Endothelial cell (in vitro differentiated cells): ENCODE measurements around the gene ASB7. TPM values are rescaled to one million over a fixed set of nuclear protein-coding genes. Genes with fewer than 3 reads are reported as not detected.

Source experiments
- DNase-seq: peaks from one replicate; pipeline ENCODE4 v3.0.0; 2021; ENCODE audit warnings: low spot score
- H3K27ac Mint-ChIP-seq: one replicate; pipeline ENCODE4 v1.8.0; 2021; ENCODE audit warnings: mixed read lengths, inconsistent platforms; ENCODE audit not compliant: unreplicated experiment
- H3K27me3 Mint-ChIP-seq: one replicate; pipeline ENCODE4 v1.8.0; 2021; ENCODE audit warnings: mild to moderate bottlenecking, moderate library complexity, mixed read lengths, inconsistent platforms; ENCODE audit not compliant: unreplicated experiment
- H3K36me3 Mint-ChIP-seq: one replicate; pipeline ENCODE4 v1.8.0; 2021; ENCODE audit warnings: mild to moderate bottlenecking, low read depth, mixed read lengths, inconsistent platforms; ENCODE audit not compliant: unreplicated experiment
- H3K4me1 Mint-ChIP-seq: one replicate; pipeline ENCODE4 v1.8.0; 2021; ENCODE audit warnings: mild to moderate bottlenecking, mixed read lengths, inconsistent platforms; ENCODE audit not compliant: unreplicated experiment
- H3K4me3 Mint-ChIP-seq: one replicate; pipeline ENCODE4 v1.8.0; 2021; ENCODE audit warnings: mild to moderate bottlenecking, mixed read lengths, inconsistent platforms; ENCODE audit not compliant: unreplicated experiment
- H3K9me3 Mint-ChIP-seq: one replicate; pipeline ENCODE4 v1.8.0; 2021; ENCODE audit warnings: mixed read lengths, inconsistent platforms; ENCODE audit not compliant: unreplicated experiment
- total RNA-seq: library from RNA; stranded (reverse); fragmentation: NEBNext Ultra II Directional; extraction: Animal tissue kit (Norgen Biotek cat#: 25700); gene quantifications from one replicate; pipeline ENCODE4 v1.2.1, GENCODE V29; 2021; ENCODE audit not compliant: unreplicated experiment
- TF ChIP-seq, protein P1 (sequence below): fragments of 200-600 bp; sonication (generic); IDR thresholded peaks from one replicate; pipeline ENCODE4 v1.5.0; 2021; ENCODE audit warnings: antibody characterized with exemption; ENCODE audit not compliant: unreplicated experiment

Gene ASB7
- total RNA-seq, 1 donor from 2014 or later, result 16.2 TPM

DNA sequence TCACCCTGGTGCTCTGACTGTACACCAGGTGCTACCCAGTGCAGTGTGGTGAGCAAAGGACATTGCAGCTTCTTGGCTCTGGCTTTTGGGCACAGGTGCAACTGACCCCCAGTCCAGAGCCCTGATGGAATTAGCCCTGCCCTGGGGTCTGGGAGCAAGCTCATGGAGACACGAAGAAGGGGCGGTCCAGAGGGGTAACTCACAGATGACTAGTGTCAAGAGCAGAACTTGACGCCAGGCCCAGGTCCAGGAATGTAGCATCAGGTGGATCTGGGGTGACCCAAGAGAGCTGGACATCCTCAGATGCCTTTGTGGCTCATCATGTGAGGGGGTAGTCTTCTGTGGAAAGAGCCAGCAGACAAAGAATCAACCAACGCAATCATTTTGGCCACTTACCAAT is 88.9 kb downstream of the ASB7 start:
- Mint-ChIP-seq H3K9me3 (no peaks in the 10 kb centered on the region), H3K4me3 (no peak overlapping the region), H3K4me1 (peaks cover 2% of the 10 kb centered on the region), H3K27me3 (peaks cover 6% of the 10 kb centered on the region), H3K27ac (no peak overlapping the region), H3K36me3 (no peaks in the 10 kb centered on the region)
- DNase-seq, result no peak
- TF ChIP-seq, protein P1, sequence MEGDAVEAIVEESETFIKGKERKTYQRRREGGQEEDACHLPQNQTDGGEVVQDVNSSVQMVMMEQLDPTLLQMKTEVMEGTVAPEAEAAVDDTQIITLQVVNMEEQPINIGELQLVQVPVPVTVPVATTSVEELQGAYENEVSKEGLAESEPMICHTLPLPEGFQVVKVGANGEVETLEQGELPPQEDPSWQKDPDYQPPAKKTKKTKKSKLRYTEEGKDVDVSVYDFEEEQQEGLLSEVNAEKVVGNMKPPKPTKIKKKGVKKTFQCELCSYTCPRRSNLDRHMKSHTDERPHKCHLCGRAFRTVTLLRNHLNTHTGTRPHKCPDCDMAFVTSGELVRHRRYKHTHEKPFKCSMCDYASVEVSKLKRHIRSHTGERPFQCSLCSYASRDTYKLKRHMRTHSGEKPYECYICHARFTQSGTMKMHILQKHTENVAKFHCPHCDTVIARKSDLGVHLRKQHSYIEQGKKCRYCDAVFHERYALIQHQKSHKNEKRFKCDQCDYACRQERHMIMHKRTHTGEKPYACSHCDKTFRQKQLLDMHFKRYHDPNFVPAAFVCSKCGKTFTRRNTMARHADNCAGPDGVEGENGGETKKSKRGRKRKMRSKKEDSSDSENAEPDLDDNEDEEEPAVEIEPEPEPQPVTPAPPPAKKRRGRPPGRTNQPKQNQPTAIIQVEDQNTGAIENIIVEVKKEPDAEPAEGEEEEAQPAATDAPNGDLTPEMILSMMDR, result no peak

DNA sequence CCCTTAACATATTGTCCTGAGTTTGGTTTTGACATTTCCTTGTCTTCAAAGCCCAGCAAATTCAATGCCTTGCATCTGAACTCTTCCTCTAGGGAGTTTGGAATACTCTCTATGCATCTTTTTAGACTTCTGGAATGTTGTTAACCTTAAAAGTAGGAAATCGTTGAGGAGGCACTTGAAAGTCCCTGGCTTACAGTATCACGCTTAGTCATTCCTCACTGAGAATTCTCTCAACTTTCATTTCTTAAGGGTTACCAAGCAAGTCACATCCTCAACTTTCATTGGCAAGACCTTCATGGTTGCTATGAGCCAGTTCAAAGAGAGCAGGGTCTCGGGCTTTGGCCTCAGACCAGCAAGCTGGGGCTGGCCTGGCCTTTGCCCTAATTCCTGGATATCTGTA is 89.9 kb downstream of the ASB7 start:
- Mint-ChIP-seq H3K4me3 (no peak overlapping the region), H3K27ac (no peak overlapping the region), H3K9me3 (no peaks in the 10 kb centered on the region), H3K36me3 (no peaks in the 10 kb centered on the region), H3K4me1 (peaks cover 5% of the 10 kb centered on the region), H3K27me3 (peaks cover 10% of the 10 kb centered on the region)
- TF ChIP-seq, protein P1, result no peak
- DNase-seq, result no peak

- TF ChIP-seq, protein P1, result no peak
- Mint-ChIP-seq H3K4me3 (no peak overlapping the region), H3K27me3 (peaks cover 10% of the 10 kb centered on the region), H3K9me3 (no peaks in the 10 kb centered on the region), H3K36me3 (no peaks in the 10 kb centered on the region), H3K27ac (no peak overlapping the region), H3K4me1 (peaks cover 5% of the 10 kb centered on the region)
- no peak for DNase-seq
Measured at GRCh38 chr15:100692671-100693070, 90.3 kb downstream of the ASB7 start.

DNA sequence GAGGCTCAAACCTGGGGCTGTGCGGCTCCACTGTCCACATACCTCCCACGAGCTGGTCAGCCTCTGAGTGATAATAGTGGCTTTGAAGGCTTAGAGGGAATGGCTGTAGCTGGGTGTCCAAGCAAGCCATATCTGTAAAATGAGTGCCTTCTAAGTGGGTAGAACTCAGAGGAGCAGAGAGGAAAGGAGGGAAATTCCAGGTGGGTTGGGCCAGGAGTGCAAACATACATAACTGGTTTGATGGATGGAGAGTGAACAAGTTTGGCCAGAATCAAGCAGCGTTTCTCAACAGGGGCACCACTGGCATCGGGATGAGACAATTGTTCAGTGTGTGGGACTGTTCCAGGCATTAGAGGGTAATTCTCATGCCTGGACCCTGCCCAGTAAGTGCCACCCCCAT is 91.1 kb downstream of the ASB7 start:
- H3K27ac Mint-ChIP-seq, result no peak overlapping the region
- DNase-seq, result no peak
- peaks cover 2% of the 10 kb centered on the region for H3K4me1 Mint-ChIP-seq
- H3K9me3 Mint-ChIP-seq, result no peaks in the 10 kb centered on the region
- peaks cover 10% of the 10 kb centered on the region for H3K27me3 Mint-ChIP-seq
- no peaks in the 10 kb centered on the region for H3K36me3 Mint-ChIP-seq
- TF ChIP-seq, protein P1, result no peak
- no peak overlapping the region for H3K4me3 Mint-ChIP-seq

DNA sequence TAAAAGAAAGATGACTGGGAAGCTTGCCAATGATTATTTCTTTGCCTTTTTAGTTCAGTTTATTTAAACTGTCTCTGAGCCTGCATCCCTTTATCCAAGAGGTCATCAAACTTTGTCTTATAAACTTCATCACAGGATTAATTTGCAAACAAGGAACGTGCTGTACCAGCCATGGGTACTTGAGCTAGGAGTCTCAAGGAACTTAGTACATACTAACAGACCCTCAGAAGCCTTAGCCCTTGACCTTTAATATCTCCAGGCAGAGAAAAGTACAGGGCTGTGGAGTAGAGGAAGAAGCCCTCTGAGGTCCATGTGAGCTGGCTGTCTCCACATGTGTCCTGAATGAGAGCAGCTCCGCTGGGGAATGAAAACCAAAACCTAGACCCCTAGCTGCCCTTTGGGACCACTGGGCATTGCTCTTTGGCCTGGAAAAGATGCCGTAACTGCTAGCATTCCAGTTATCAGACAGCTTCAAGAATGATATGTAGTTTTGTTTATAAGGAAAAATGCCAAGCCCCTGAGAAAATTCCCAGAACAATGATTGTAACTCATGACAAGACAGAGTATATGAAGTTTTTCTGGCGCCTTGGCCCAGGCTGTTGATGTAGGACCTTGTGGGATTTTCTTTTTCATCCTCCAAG is 92.1 kb downstream of the ASB7 start:
- Mint-ChIP-seq H3K4me3 (no peak overlapping the region), H3K27me3 (peaks cover 7% of the 10 kb centered on the region), H3K36me3 (no peaks in the 10 kb centered on the region), H3K4me1 (peaks cover 2% of the 10 kb centered on the region), H3K9me3 (no peaks in the 10 kb centered on the region), H3K27ac (no peak overlapping the region)
- DNase-seq, result no peak
- TF ChIP-seq, protein P1, result no peak
